ENCODE results near the gene AUTS2.

DNA sequence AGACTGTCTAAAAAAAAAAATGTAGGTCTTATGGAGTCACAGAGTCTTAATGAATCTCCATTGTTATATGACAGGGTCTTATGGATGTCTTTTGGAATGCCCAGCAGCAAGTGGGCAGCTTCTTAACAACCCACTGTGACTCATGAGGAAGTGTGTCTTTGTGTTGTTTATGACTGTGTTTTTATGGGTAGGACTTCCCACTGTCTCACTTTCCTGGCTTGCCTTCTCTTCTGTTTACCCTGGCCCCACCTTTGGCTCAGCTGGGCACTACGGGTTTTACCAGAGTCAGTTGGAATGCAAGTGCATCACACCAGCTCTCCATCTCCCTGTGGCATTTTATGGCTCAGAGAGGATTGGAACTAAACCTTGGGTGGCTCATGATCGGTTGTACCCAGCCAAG, 580.5 kb downstream of the AUTS2 start:
- TF ChIP-seq, protein P1, sequence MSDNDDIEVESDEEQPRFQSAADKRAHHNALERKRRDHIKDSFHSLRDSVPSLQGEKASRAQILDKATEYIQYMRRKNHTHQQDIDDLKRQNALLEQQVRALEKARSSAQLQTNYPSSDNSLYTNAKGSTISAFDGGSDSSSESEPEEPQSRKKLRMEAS (IDR thresholded peaks at IDR 0.05; ENCODE audit: low read depth, low read length): no peak
- no peak for TF ChIP-seq CREM (IDR thresholded peaks at IDR 0.05; ENCODE audit: low read depth)
- no peak for TF ChIP-seq EZH2 (IDR thresholded peaks at IDR 0.05; ENCODE audit: borderline replicate concordance, control insufficient read depth, low read depth, low read length)
- no peak for TF ChIP-seq ASH2L (IDR thresholded peaks at IDR 0.05; ENCODE audit: borderline replicate concordance, low read depth)
- TF ChIP-seq, protein P2, sequence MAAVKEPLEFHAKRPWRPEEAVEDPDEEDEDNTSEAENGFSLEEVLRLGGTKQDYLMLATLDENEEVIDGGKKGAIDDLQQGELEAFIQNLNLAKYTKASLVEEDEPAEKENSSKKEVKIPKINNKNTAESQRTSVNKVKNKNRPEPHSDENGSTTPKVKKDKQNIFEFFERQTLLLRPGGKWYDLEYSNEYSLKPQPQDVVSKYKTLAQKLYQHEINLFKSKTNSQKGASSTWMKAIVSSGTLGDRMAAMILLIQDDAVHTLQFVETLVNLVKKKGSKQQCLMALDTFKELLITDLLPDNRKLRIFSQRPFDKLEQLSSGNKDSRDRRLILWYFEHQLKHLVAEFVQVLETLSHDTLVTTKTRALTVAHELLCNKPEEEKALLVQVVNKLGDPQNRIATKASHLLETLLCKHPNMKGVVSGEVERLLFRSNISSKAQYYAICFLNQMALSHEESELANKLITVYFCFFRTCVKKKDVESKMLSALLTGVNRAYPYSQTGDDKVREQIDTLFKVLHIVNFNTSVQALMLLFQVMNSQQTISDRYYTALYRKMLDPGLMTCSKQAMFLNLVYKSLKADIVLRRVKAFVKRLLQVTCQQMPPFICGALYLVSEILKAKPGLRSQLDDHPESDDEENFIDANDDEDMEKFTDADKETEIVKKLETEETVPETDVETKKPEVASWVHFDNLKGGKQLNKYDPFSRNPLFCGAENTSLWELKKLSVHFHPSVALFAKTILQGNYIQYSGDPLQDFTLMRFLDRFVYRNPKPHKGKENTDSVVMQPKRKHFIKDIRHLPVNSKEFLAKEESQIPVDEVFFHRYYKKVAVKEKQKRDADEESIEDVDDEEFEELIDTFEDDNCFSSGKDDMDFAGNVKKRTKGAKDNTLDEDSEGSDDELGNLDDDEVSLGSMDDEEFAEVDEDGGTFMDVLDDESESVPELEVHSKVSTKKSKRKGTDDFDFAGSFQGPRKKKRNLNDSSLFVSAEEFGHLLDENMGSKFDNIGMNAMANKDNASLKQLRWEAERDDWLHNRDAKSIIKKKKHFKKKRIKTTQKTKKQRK (IDR thresholded peaks at IDR 0.05; ENCODE audit: low read depth, low read length): no peak
- no peak for TF ChIP-seq SIX5 (IDR thresholded peaks at IDR 0.05; ENCODE audit: low read depth, low read length, severe bottlenecking)
- TF ChIP-seq YY1 (IDR thresholded peaks at IDR 0.05; ENCODE audit: low read depth, low read length): no peak
- TF ChIP-seq, protein P3, sequence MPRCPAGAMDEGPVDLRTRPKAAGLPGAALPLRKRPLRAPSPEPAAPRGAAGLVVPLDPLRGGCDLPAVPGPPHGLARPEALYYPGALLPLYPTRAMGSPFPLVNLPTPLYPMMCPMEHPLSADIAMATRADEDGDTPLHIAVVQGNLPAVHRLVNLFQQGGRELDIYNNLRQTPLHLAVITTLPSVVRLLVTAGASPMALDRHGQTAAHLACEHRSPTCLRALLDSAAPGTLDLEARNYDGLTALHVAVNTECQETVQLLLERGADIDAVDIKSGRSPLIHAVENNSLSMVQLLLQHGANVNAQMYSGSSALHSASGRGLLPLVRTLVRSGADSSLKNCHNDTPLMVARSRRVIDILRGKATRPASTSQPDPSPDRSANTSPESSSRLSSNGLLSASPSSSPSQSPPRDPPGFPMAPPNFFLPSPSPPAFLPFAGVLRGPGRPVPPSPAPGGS (IDR thresholded peaks at IDR 0.05; ENCODE audit: borderline replicate concordance, insufficient read depth, low read depth, low read length, poor library complexity, severe bottlenecking): no peak
- no peak for TF ChIP-seq STAT3 (IDR thresholded peaks at IDR 0.05; ENCODE audit: low read depth, low read length)
- TF ChIP-seq, protein P4, sequence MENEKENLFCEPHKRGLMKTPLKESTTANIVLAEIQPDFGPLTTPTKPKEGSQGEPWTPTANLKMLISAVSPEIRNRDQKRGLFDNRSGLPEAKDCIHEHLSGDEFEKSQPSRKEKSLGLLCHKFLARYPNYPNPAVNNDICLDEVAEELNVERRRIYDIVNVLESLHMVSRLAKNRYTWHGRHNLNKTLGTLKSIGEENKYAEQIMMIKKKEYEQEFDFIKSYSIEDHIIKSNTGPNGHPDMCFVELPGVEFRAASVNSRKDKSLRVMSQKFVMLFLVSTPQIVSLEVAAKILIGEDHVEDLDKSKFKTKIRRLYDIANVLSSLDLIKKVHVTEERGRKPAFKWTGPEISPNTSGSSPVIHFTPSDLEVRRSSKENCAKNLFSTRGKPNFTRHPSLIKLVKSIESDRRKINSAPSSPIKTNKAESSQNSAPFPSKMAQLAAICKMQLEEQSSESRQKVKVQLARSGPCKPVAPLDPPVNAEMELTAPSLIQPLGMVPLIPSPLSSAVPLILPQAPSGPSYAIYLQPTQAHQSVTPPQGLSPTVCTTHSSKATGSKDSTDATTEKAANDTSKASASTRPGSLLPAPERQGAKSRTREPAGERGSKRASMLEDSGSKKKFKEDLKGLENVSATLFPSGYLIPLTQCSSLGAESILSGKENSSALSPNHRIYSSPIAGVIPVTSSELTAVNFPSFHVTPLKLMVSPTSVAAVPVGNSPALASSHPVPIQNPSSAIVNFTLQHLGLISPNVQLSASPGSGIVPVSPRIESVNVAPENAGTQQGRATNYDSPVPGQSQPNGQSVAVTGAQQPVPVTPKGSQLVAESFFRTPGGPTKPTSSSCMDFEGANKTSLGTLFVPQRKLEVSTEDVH (IDR thresholded peaks at IDR 0.05; ENCODE audit: low read depth, partially characterized antibody): no peak
- TF ChIP-seq, protein P5, sequence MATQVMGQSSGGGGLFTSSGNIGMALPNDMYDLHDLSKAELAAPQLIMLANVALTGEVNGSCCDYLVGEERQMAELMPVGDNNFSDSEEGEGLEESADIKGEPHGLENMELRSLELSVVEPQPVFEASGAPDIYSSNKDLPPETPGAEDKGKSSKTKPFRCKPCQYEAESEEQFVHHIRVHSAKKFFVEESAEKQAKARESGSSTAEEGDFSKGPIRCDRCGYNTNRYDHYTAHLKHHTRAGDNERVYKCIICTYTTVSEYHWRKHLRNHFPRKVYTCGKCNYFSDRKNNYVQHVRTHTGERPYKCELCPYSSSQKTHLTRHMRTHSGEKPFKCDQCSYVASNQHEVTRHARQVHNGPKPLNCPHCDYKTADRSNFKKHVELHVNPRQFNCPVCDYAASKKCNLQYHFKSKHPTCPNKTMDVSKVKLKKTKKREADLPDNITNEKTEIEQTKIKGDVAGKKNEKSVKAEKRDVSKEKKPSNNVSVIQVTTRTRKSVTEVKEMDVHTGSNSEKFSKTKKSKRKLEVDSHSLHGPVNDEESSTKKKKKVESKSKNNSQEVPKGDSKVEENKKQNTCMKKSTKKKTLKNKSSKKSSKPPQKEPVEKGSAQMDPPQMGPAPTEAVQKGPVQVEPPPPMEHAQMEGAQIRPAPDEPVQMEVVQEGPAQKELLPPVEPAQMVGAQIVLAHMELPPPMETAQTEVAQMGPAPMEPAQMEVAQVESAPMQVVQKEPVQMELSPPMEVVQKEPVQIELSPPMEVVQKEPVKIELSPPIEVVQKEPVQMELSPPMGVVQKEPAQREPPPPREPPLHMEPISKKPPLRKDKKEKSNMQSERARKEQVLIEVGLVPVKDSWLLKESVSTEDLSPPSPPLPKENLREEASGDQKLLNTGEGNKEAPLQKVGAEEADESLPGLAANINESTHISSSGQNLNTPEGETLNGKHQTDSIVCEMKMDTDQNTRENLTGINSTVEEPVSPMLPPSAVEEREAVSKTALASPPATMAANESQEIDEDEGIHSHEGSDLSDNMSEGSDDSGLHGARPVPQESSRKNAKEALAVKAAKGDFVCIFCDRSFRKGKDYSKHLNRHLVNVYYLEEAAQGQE (IDR thresholded peaks at IDR 0.05; ENCODE audit: low read depth, low read length): no peak

Data from GM12878 (cell line).